GM18505 (cell line): ENCODE results near the gene ASCC3.
A peak's percentile ranks its signal among the peaks of the same experiment; 100 is the strongest.
"Not testable (repeated sequence)": the region's sequence is repeated elsewhere in the genome, so short reads cannot be mapped to it uniquely, and the experiment has no call there.

Experiments
- ATAC-seq: cut with Tn5 transposase; IDR thresholded peaks from one replicate; pipeline ENCODE4 v1.9.1; 2021; ENCODE audit not compliant: unreplicated experiment
- POLR2A ChIP-seq: IDR thresholded peaks from 4 replicates; pipeline ENCODE4 v1.6.1; 2011; ENCODE audit warnings: borderline replicate concordance; ENCODE audit not compliant: insufficient read depth, insufficient read length; ENCODE audit errors: extremely low read depth

Gene ASCC3

DNA sequence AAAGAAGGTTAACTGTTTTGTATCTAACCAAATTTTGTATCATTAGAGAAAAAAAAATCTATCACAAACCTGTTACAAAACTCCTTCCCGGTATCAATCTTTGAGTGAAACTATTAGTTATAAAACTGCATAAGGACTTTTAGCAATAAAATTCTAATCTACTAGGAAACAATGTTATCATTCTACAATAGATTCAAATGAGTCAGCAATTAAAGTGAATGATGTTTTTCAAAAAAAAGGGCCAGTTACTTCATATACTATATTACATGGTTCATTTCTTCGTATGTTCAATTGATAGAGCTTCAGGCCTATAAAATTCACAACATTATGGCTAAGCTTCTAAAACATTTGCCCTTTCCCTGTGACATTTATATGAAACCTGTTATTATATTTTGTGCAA lies 15.6 kb downstream of the ASCC3 start:
- TF ChIP-seq POLR2A, result no peak
- no peak for ATAC-seq

DNA sequence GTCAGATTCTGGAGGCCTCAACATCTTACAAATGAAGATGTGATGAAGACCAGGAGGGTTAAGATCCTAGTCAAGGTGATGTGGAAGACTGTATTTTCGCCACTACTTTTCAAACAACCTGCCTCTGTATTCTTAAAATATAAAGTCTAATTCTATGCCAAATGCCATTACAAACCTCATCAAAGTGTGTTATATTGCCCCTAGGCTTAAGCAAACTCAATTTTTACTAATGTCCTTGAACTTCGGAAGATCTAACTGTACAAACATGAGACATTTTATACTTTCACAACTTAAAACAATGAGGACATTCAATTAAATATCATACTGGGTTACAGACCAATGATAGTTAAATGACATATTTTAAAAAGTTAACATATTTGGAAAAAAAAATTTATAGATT lies 19.1 kb downstream of the ASCC3 start:
- no peak for TF ChIP-seq POLR2A
- no peak for ATAC-seq

DNA sequence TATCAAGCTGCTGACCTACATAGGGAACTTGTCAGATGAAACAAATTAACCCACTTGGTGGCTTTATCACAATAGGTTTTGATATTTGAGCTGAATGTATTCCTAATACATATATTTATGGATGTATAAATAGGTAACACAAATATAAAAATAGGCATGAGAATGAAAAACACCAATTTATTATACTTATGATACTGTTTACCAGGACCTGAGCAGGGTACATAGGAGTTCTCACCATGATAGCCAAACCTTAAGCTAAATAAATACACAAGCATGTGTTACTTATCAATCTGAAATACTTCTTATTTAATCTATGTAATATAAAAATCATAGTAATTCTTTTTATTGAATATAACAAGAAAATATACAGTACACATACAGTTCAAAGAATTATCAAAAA lies 25.0 kb downstream of the ASCC3 start:
- no peak for ATAC-seq
- TF ChIP-seq POLR2A, result no peak

DNA sequence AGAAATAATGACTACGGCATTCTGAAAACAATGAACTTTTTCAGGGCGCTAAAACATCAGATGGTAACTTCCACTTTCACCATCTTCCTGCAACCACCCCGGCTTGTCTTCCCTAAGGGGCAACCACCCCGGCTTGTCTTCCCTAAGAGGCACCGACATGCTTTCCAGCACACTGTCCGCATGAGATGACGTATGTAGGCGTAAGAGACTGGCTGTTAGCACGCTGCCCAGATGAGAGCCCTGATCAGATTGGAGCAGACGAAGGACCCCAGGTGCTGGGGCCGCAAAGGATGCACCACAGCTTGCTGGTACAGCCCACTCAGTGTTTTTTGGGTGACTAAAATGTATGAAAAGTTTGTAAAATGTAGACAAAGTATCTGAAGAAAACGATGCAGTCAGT lies 29.3 kb downstream of the ASCC3 start:
- no peak for ATAC-seq
- no peak for TF ChIP-seq POLR2A

DNA sequence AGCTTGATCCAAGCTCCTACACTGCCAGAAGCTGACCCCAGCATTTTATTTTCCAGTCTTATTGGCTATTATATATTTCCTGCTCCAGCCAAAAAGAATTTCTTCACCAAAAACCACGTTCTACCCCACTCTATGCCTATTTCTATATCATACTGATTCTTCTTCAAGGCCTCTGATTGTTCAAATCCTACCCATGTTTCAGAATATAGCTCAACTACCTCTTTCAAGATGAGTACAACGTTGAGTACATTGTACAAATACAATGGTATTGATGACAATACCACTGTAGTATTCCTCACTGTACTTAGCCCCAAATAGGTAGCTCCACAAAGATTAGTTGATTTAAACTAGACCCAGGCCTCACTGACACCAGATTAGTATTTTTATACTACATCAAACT lies 31.0 kb downstream of the ASCC3 start:
- no peak for TF ChIP-seq POLR2A
- no peak for ATAC-seq

DNA sequence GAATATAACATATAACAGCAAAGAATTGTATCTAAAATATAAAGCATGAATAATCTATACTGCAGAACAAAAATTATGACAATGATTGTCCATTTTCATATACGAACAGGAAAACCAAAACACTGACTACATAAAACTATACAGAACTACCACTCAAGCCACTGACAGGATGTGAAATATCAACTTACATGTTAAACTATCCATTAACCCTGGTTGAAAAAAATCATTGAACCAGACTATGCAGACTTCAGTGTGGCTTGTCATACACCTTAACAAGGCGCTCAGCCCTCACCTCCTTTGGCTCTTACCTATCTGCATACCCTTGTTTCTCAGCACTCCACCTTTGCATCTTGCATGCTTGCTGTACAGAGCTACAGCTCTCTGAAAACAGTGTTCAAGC lies 34.9 kb downstream of the ASCC3 start:
- ATAC-seq, result peak; percentile 49
- no peak for TF ChIP-seq POLR2A

DNA sequence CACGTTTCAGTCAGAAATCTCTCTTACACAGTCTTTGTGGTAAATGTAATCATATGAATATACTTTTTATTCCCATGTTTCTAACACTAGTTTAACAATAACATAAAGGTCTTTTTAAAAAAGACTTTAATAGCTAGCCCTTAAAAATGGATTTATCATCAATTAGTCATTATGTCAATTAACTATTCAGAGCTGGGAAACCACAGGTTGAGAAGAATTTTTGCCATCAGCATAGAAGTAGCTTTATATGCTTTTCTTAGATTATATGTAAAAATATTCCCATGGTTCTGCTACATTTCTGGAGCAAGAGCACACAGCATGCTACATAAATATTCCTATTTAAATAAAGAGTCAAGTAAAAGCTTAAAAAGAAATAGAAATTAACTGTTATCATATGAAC lies 35.5 kb downstream of the ASCC3 start:
- TF ChIP-seq POLR2A, result no peak
- no peak for ATAC-seq

DNA sequence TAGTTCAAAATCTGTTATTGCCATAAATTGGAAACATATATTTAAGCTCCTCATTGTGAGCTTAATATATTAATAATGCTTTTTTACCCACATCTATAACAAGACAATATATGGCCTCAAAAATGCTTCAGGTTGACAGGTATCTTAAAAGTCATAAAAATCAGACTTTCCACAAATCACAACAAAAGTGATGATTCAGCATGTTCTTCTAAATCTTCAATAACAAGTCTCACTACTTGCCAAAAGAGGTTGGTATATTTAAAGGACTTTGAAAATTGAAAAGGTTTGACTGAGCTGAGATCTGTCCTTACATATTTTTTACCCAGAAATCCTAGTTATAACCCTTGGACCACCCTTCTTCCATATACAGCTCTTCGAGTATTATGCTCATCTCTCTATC lies 41.7 kb downstream of the ASCC3 start:
- ATAC-seq, result no peak
- no peak for TF ChIP-seq POLR2A

DNA sequence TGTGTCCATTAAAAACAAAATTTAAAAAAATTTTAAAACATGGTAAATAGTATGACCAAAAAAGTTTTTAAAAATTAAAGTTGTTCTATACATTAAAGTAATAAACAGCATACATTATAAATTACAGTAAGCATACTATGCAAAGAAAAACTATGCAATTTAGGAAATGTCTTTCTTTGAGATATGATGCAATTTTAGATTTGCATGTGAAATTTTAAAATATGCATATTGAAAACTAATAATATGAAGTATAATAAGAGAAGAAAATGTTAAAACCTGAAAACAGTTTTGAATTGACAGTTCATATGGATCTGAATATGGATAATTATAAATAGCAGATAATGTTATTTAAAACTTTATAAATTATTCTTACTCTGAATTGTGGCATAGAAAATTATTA lies 43.1 kb downstream of the ASCC3 start:
- no peak for ATAC-seq
- TF ChIP-seq POLR2A, result no peak

DNA sequence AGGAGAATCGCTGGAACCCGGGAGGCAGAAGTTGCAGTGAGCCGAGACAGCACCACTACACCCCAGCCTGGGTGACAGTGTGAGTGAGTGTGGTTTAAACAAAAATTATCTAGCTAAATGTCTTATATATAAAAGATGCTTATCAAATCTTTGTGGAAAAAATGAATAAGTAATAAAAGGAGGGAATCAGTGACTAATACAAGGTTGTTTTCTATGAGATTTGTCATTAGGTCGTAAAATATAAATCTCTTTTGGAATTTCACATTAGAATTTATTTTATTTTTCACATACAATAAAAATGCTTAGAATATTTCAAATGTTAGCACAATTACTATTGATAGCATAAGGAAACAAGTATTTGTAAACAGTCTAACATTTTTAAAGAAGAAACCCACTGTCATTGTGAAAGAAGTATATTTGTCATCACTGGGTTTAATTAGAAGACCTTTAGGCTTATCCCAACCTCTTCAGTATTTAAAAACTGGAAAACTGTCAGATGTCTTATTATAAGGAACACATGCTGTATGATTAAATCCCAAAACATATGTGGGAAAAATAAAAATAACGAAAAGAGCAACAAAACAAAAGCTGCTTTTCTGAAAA lies 47.1 kb downstream of the ASCC3 start:
- no peak for ATAC-seq

DNA sequence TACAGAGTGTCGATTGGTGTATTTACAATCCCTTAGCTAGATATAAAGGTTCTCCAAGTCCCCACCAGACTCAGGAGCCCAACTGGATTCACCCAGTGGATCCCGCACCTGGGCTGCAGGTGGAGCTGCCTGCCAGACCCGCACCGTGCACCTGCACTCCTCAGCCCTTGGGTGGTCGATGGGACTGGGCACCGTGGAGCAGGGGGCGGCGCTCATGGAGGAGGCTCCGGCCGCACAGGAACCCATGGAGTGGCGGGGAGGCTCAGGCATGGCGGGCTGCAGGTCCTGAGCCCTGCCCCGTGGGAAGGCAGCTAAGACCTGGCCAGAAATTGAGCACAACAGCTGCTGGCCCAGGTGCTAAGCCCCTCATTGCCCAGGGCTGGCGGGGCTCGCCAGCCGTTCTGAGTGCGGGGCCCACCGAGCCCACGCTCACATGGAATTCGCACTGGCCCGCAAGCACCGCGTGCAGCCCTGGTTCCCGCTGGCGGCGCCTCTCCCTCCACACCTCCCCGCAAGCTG lies 52.0 kb downstream of the ASCC3 start:
- ATAC-seq, result not testable (repeated sequence)

More for the DNA sequence above, 47.1 kb downstream of the ASCC3 start:
- TF ChIP-seq POLR2A, result no peak

DNA sequence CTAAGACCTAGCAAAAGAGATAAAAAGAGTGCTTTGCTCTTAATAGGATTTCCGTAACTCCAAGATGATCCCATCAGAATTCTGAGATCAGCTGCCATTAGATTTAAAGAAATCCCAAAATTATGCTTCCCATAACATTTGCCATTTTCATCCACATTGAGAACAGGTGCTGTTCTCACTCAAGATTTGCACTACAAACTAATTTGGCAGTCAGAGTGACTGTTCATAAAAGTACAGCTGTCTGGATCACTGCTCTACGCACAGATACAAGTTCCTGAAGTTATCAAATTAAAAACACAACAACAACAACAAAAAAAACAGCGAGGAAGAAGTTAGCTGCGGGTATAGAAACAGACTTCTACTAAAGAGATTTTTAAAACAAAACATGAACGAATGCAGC lies 58.1 kb downstream of the ASCC3 start:
- TF ChIP-seq POLR2A, result no peak
- ATAC-seq, result no peak

DNA sequence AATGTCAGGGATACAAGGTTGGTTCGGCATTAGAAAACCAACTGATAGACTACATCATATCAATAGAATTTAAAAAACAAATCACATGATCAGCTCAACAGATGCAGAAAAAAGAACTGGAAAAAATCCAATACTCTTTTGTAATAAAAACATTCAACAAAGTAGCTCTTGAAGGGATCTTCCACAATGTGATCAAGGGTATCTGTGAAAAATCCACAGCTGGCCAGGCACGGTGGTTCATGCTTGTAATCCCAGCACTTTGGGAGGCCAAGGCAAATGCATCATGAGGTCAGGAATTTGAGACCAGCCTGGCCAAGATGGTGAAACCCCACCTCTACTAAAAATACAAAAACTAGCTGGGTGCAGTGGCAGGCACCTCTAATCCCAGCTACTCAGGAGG lies 63.1 kb downstream of the ASCC3 start:
- no peak for ATAC-seq
- no peak for TF ChIP-seq POLR2A

DNA sequence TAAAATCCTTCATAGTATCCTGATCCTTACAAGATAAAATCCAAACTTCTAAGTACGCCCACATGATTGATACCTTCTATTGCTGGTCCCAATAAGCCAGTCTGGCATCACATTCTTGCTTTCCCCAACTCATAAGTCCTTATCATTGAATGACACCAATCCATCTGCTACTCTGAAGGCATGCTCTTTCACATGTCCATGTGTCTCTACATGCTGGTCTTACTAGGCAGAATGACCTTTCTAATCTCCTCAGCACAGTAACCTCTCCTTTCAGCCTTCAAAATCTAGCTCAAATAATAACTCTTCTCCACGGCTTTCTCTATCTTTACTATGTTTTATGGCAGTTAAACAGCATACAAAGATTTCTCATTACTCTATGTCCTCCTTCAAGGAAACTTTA lies 71.1 kb downstream of the ASCC3 start:
- TF ChIP-seq POLR2A, result no peak
- no peak for ATAC-seq

DNA sequence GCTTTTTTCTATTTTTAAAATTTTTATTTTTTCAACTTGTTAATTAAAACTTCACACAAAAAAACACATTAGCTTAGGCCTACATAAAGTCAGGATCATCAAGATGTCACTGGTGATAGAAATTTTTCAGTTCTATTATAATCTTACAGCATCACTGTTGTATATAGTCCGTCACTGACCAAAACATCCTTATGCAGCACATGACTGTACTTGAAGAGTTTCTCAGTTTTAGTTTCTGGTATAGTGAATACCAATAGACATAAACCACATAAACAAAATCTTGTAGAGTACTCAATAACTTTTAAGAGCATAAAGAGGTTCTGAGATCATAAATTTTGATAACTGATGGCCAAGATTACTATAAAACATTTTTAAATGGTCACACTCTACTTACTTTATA lies 71.8 kb downstream of the ASCC3 start:
- no peak for TF ChIP-seq POLR2A
- ATAC-seq, result peak; percentile 46
